Kidney (tissue), 14 donors: ENCODE results near the gene FBXL17. TPM values are rescaled to one million over a fixed set of nuclear protein-coding genes. Genes with fewer than 3 reads are reported as not detected.

ENCODE experiments used
- DNase-seq, 5 donors: peaks; one replicate each; pipeline ENCODE4 v3.0.0-alpha.2; 2013 to 2020
- FAIRE-seq: peaks from 2 replicates; lab custom pipeline; 2012; peaks lifted over from hg19 to GRCh38; lab: Jason Lieb, UNC
- H3K27ac ChIP-seq, 2 donors: one replicate each; pipeline ENCODE4 v1.7.0; 2013; ENCODE audit warnings: low read depth in 2 of 2, low read length in 2 of 2, inconsistent platforms in 1 of 2
- H3K27me3 ChIP-seq: one replicate; pipeline ENCODE4 v1.7.1; 2013; ENCODE audit warnings: low read length, inconsistent platforms; ENCODE audit not compliant: control insufficient read depth, insufficient read depth
- H3K36me3 ChIP-seq, 3 donors: one replicate each; pipeline versions ENCODE4 v1.7.0 to v1.7.1; 2013; ENCODE audit warnings: low read length in 3 of 3, control low read depth in 1 of 3, inconsistent platforms in 1 of 3; ENCODE audit not compliant: insufficient read depth in 3 of 3, control insufficient read depth in 2 of 3
- H3K4me1 ChIP-seq, 3 donors: one replicate each; pipeline versions ENCODE4 v1.7.0 to v1.7.1; 2013; ENCODE audit warnings: low read length in 3 of 3, inconsistent platforms in 1 of 3, low read depth in 1 of 3; ENCODE audit not compliant: control insufficient read depth in 2 of 3, insufficient read depth in 2 of 3
- H3K4me3 ChIP-seq, 3 donors: one replicate each; pipeline versions ENCODE4 v1.7.0 to v1.8.1; 2013; ENCODE audit warnings: low read length in 3 of 3, control low read depth in 1 of 3, inconsistent platforms in 1 of 3
- H3K9ac ChIP-seq, 3 donors: one replicate each; pipeline versions ENCODE4 v1.7.0 to v1.7.1; 2013; ENCODE audit warnings: low read length in 3 of 3, control low read depth in 1 of 3, inconsistent platforms in 1 of 3
- H3K9me3 ChIP-seq, 3 donors: one replicate each; pipeline versions ENCODE4 v1.7.0 to v1.7.1; 2013; ENCODE audit warnings: low read length in 3 of 3, control low read depth in 1 of 3, inconsistent platforms in 1 of 3; ENCODE audit not compliant: control insufficient read depth in 2 of 3, insufficient read depth in 1 of 3
- CTCF ChIP-seq: IDR thresholded peaks from 3 replicates; pipeline ENCODE4 v1.5.1; 2012; ENCODE audit warnings: mild to moderate bottlenecking, moderate library complexity, borderline replicate concordance; ENCODE audit not compliant: insufficient read depth; ENCODE audit errors: extremely low read depth
- intact Hi-C: fragments of 100-400 bp; cut with DNase I; formaldehyde crosslinking; loops from one replicate; pipeline ENCODE4 v1.11.1; 2022
- polyA plus RNA-seq: library from polyadenylated mRNA; stranded (reverse); fragments of 350-450 nt; fragmentation: Illumina TruSeq; extraction: RNeasy Lipid Tissue Mini Kit (QIAGEN cat#74804); gene quantifications from one replicate; pipeline ENCODE4 v1.2.3, GENCODE V29; 2014; ENCODE audit warnings: low read depth, low replicate concordance; ENCODE audit not compliant: insufficient read depth
- total RNA-seq: library from RNA; stranded (reverse); fragmentation: NEBNext Ultra II Directional; extraction: Animal tissue kit (Norgen Biotek cat#: 25700); gene quantifications from one replicate; pipeline ENCODE4 v1.2.1, GENCODE V29; 2021
- donor health status: control.
- donor health status: control.
- donor health status: control.
- donor health status: control.
- donor health status: control.
- donor health status: DM: yes; HTN: yes; CAD: no.
- donor health status: Normal renal cell carcinoma (clear cell type).

FBXL17 gene
- total and polyA plus RNA-seq, 2 donors from 2014 or later, result 11.7 to 26.5 TPM

- Histone ChIP-seq H3K4me1 (no peaks in the 10 kb centered on the region), H3K27me3 (no peaks in the 10 kb centered on the region), H3K9me3 (no peaks in the 10 kb centered on the region), H3K4me3 (no peak overlapping the region), H3K9ac (no peak overlapping the region), H3K27ac (no peak overlapping the region), H3K36me3 (no peaks in the 10 kb centered on the region)
- DNase-seq (no peak), FAIRE-seq (no peak)
- TF ChIP-seq CTCF, result no peak
- intact Hi-C loops, result no loop called here
These were observed 21.6 kb downstream of the FBXL17 start for GRCh38 chr5:108360280-108360679.

GRCh38 chr5:108356286-108356685 lies 25.6 kb downstream of the FBXL17 start:
- intact Hi-C loops, result no loop called here
- FAIRE-seq (no peak), DNase-seq (no peak)
- H3K4me1 ChIP-seq, result no peaks in the 10 kb centered on the region
- H3K9ac ChIP-seq, result no peak overlapping the region
- H3K4me3 ChIP-seq, result no peak overlapping the region
- H3K9me3 ChIP-seq, result no peaks in the 10 kb centered on the region
- no peak for TF ChIP-seq CTCF
- H3K27me3 ChIP-seq, result no peaks in the 10 kb centered on the region
- no peaks in the 10 kb centered on the region for H3K36me3 ChIP-seq
- H3K27ac ChIP-seq, result no peak overlapping the region

GRCh38 chr5:108353087-108353486 lies 28.8 kb downstream of the FBXL17 start:
- intact Hi-C loops, result no loop called here
- Histone ChIP-seq H3K9me3 (no peaks in the 10 kb centered on the region), H3K27me3 (no peaks in the 10 kb centered on the region), H3K27ac (no peak overlapping the region), H3K9ac (no peak overlapping the region), H3K36me3 (no peaks in the 10 kb centered on the region), H3K4me3 (no peak overlapping the region), H3K4me1 (no peaks in the 10 kb centered on the region)
- TF ChIP-seq CTCF, result no peak
- DNase-seq (no peak), FAIRE-seq (no peak)

GRCh38 chr5:108345541-108346171 lies 36.2 kb downstream of the FBXL17 start:
- Histone ChIP-seq H3K9ac (no peak overlapping the region), H3K4me1 (no peaks in the 10 kb centered on the region), H3K36me3 (no peaks in the 10 kb centered on the region), H3K27ac (no peak overlapping the region), H3K4me3 (no peak overlapping the region), H3K9me3 (no peaks in the 10 kb centered on the region), H3K27me3 (no peaks in the 10 kb centered on the region)
- DNase-seq, result peak in 2 of 5 donors; percentile 68 to 72
- intact Hi-C loops, result no loop called here
- TF ChIP-seq CTCF, result peak; percentile 19
- FAIRE-seq, result peak; percentile 85
